ENCODE data around the gene MYL4.
"Not testable (repeated sequence)": the region's sequence is repeated elsewhere in the genome, so short reads cannot be mapped to it uniquely, and the experiment has no call there.

MYL4 gene

GRCh38 chr17:47208744-47209488, at the start of gene MYL4:
Gene MYL4, plus strand, starts transcription at chr17:47209348. Its CDS starts 75 bp downstream, at chr17:47209423.
- DNase-seq, result no peak

- no peak for DNase-seq
Observed at GRCh38 chr17:47162013-47162622, 47.0 kb upstream of the MYL4 start.

- no peak for DNase-seq
Observed at GRCh38 chr17:47164263-47164662, 44.9 kb upstream of the MYL4 start.

- DNase-seq, result no peak
Observed at GRCh38 chr17:47165137-47165536, 44.0 kb upstream of the MYL4 start.

- not testable (repeated sequence) for DNase-seq
Observed at GRCh38 chr17:47166854-47167253, 42.3 kb upstream of the MYL4 start.

GRCh38 chr17:47168896-47169295, 40.3 kb upstream of the MYL4 start:
- DNase-seq, result not testable (repeated sequence)

- DNase-seq, result no peak
Observed at GRCh38 chr17:47170710-47171109, 38.4 kb upstream of the MYL4 start.

GRCh38 chr17:47172696-47173565, 36.2 kb upstream of the MYL4 start:
- no peak for DNase-seq

- not testable (repeated sequence) for DNase-seq
Observed at GRCh38 chr17:47174823-47175222, 34.3 kb upstream of the MYL4 start.

- DNase-seq, result no peak
Observed at GRCh38 chr17:47176389-47176826, 32.7 kb upstream of the MYL4 start.

GRCh38 chr17:47177261-47177660, 31.9 kb upstream of the MYL4 start:
- DNase-seq, result no peak

- no peak for DNase-seq
Observed at GRCh38 chr17:47179141-47179540, 30.0 kb upstream of the MYL4 start.

- no peak for DNase-seq
Observed at GRCh38 chr17:47180337-47180736, 28.8 kb upstream of the MYL4 start.

- not testable (repeated sequence) for DNase-seq
Observed at GRCh38 chr17:47180988-47181387, 28.2 kb upstream of the MYL4 start.

- DNase-seq, result no peak
Observed at GRCh38 chr17:47184681-47185080, 24.5 kb upstream of the MYL4 start.

- no peak for DNase-seq
Observed at GRCh38 chr17:47188271-47188875, 20.8 kb upstream of the MYL4 start.

- DNase-seq, result peak; percentile 100
Observed at GRCh38 chr17:47188876-47189731, 20.0 kb upstream of the MYL4 start, which contains the start of gene CDC27. Gene CDC27, minus strand, starts transcription at chr17:47189295. Its CDS starts 123 bp downstream, at chr17:47189172.

GRCh38 chr17:47189732-47190237, 19.4 kb upstream of the MYL4 start:
- no peak for DNase-seq

GRCh38 chr17:47190243-47190642, 18.9 kb upstream of the MYL4 start:
- DNase-seq, result no peak

GRCh38 chr17:47190770-47191169, 18.4 kb upstream of the MYL4 start:
- no peak for DNase-seq

GRCh38 chr17:47192554-47192953, 16.6 kb upstream of the MYL4 start:
- DNase-seq, result no peak
